ENCODE measurements around the gene YPEL1.

The YPEL1 gene

DNA sequence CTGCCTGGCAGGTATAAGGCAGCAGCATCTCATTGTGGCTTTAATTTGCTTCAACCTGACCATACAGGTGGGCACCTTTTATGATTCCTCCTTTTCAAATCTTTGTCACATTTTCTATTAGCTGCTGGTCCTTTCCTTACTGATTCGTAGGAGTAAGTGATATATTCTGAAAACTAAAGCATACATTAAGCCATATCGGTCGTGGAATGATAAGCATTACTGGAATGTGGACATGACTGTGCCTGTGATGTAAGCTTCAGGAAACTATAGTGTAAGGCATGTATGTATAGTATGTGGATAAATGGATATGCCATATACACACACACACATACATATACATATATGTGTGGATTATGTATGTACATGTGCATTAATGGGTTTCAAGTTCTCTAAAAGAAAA lies 20.8 kb downstream of the YPEL1 start:
- Histone ChIP-seq H3K4me2 (ENCODE audit: low read length) (no peak overlapping the region), H2BK120ac (ENCODE audit: insufficient read depth, low read length, poor library complexity) (no peak overlapping the region), H4K12ac (ENCODE audit: low read depth, low read length) (no peak overlapping the region), H2AFZ (ENCODE audit: insufficient read depth, low read length, poor library complexity) (no peak overlapping the region), H3K4me1 (ENCODE audit: control insufficient read depth in 1 of 2, insufficient read depth in 2 of 2, low read length in 2 of 2) (no peaks in the 10 kb centered on the region), H3K4me3 (ENCODE audit: low read depth, low read length) (no peak overlapping the region), H3K36me3 (ENCODE audit: control insufficient read depth in 1 of 2, insufficient read depth in 2 of 2, low read length in 2 of 2) (no peaks in the 10 kb centered on the region), H3K79me2 (ENCODE audit: control insufficient read depth, insufficient read depth, low read length, poor library complexity) (no peaks in the 10 kb centered on the region), H3K14ac (ENCODE audit: low read length) (no peak overlapping the region), H3K9ac (ENCODE audit: low read length) (no peak overlapping the region), H2BK5ac (ENCODE audit: low read depth, low read length, poor library complexity) (no peak overlapping the region), H2BK12ac (ENCODE audit: low read length) (no peak overlapping the region), H3K9me3 (ENCODE audit: insufficient read depth, low read depth, low read length) (peaks cover 2% of the 10 kb centered on the region), H3K18ac (ENCODE audit: low read length) (no peak overlapping the region), H3K4ac (ENCODE audit: low read depth, low read length) (no peak overlapping the region), H3K27ac (ENCODE audit: low read depth, low read length) (no peak overlapping the region), H4K91ac (ENCODE audit: low read depth, low read length) (no peak overlapping the region), H3K79me1 (ENCODE audit: low read length) (no peaks in the 10 kb centered on the region), H3K27me3 (ENCODE audit: insufficient read depth, low read length) (no peaks in the 10 kb centered on the region), H3K23ac (ENCODE audit: low read length) (no peak overlapping the region), H2AK5ac (ENCODE audit: low read length) (no peak overlapping the region), H4K8ac (ENCODE audit: low read depth, low read length) (no peak overlapping the region)
- DNase-seq = peak; percentile 20 to 66
- no CpG with 5 or more reads among the region's 3 CpGs for WGBS (ENCODE audit: extremely low coverage, insufficient coverage, insufficient read length)

DNA sequence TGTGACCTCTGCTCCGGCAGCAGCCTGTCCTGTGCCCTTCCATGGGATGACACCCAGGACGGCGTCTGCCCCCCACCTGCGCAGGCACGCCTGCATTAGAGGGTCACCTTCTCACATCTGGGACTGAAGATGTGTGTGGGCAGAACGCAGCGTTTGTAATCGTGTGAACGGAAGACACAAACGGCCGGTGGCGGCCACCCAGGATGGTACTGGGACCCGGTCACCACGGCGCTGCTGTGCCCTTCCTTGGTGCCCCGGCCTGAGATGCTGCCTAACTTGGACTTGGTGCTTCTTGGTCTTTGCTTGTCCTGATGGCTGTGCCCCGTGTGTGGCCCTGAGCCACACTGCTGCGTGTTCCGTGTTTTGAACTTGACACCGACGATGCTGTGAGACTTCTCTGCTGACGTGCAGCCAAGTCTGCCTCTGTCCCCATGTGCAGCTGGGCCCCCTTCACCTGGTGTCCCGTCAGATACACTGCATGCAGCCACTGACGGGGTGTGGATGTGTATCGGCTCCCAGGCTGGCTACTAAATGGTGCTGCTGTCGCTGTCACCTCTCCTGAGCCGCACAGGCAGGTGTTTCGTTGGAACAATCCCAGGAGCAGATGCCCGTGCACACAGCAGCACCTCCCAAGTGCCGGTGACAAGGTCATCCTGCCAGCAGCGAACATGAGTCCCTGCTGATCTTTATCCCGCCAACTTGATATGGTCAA lies 21.4 kb downstream of the YPEL1 start:
- Histone ChIP-seq H3K18ac (ENCODE audit: low read length) (no peak overlapping the region), H3K79me1 (ENCODE audit: low read length) (no peaks in the 10 kb centered on the region), H3K14ac (ENCODE audit: low read length) (no peak overlapping the region), H4K91ac (ENCODE audit: low read depth, low read length) (no peak overlapping the region), H3K79me2 (ENCODE audit: control insufficient read depth, insufficient read depth, low read length, poor library complexity) (no peaks in the 10 kb centered on the region), H2BK12ac (ENCODE audit: low read length) (no peak overlapping the region), H3K4me3 (ENCODE audit: low read depth, low read length) (peak overlapping the region; percentile 52), H3K4me1 (ENCODE audit: control insufficient read depth in 1 of 2, insufficient read depth in 2 of 2, low read length in 2 of 2) (no peaks in the 10 kb centered on the region), H2BK5ac (ENCODE audit: low read depth, low read length, poor library complexity) (no peak overlapping the region), H3K27me3 (ENCODE audit: insufficient read depth, low read length) (no peaks in the 10 kb centered on the region), H2AK5ac (ENCODE audit: low read length) (no peak overlapping the region), H3K36me3 (ENCODE audit: control insufficient read depth in 1 of 2, insufficient read depth in 2 of 2, low read length in 2 of 2) (no peaks in the 10 kb centered on the region), H3K4ac (ENCODE audit: low read depth, low read length) (no peak overlapping the region), H4K8ac (ENCODE audit: low read depth, low read length) (no peak overlapping the region), H3K9me3 (ENCODE audit: insufficient read depth, low read depth, low read length) (peaks cover 2% of the 10 kb centered on the region), H3K27ac (ENCODE audit: low read depth, low read length) (no peak overlapping the region), H4K12ac (ENCODE audit: low read depth, low read length) (no peak overlapping the region), H3K23ac (ENCODE audit: low read length) (no peak overlapping the region), H3K4me2 (ENCODE audit: low read length) (no peak overlapping the region), H2AFZ (ENCODE audit: insufficient read depth, low read length, poor library complexity) (no peak overlapping the region), H3K9ac (ENCODE audit: low read length) (no peak overlapping the region), H2BK120ac (ENCODE audit: insufficient read depth, low read length, poor library complexity) (no peak overlapping the region)
- no peak for DNase-seq
- WGBS (ENCODE audit: extremely low coverage, insufficient coverage, insufficient read length) = no CpG with 5 or more reads among the region's 32 CpGs

DNA sequence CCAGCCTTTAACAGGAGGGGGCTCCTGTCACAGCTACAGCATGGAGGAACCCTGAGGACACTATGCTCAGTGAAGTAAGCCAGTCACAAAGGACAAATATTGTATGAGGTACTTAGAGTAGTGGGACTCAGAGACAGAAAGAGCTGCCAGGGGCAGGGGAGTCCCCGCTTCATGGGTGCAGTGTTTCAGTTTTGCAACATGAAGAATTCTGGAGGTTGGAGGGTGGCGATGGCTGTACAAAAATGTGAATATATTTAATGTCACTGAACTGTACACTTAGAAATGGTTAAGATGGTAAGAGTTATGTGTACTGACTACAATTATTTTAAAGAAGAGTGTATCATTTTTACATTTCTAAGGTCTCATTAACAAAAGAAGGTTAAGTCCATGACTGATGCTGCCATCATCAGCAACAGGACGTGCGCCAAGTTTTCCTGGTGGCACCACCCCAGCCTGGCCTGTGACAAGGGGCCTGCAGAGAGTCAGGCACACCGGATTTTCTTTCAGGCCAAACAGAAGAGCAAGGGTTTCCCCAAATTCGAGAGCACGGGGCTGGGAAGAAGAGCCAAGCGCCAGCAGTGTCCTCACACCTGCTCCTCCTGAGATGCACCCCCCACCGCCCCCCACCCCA lies 22.1 kb downstream of the YPEL1 start:
- Histone ChIP-seq H3K23ac (ENCODE audit: low read length) (no peak overlapping the region), H3K4me2 (ENCODE audit: low read length) (no peak overlapping the region), H2AK5ac (ENCODE audit: low read length) (no peak overlapping the region), H3K79me2 (ENCODE audit: control insufficient read depth, insufficient read depth, low read length, poor library complexity) (no peaks in the 10 kb centered on the region), H2BK12ac (ENCODE audit: low read length) (no peak overlapping the region), H3K18ac (ENCODE audit: low read length) (no peak overlapping the region), H3K27ac (ENCODE audit: low read depth, low read length) (no peak overlapping the region), H3K4me1 (ENCODE audit: control insufficient read depth in 1 of 2, insufficient read depth in 2 of 2, low read length in 2 of 2) (no peaks in the 10 kb centered on the region), H2BK120ac (ENCODE audit: insufficient read depth, low read length, poor library complexity) (no peak overlapping the region), H3K27me3 (ENCODE audit: insufficient read depth, low read length) (no peaks in the 10 kb centered on the region), H3K9me3 (ENCODE audit: insufficient read depth, low read depth, low read length) (no peaks in the 10 kb centered on the region), H3K4ac (ENCODE audit: low read depth, low read length) (no peak overlapping the region), H2BK5ac (ENCODE audit: low read depth, low read length, poor library complexity) (no peak overlapping the region), H4K12ac (ENCODE audit: low read depth, low read length) (no peak overlapping the region), H3K9ac (ENCODE audit: low read length) (no peak overlapping the region), H3K79me1 (ENCODE audit: low read length) (no peaks in the 10 kb centered on the region), H3K36me3 (ENCODE audit: control insufficient read depth in 1 of 2, insufficient read depth in 2 of 2, low read length in 2 of 2) (no peaks in the 10 kb centered on the region), H2AFZ (ENCODE audit: insufficient read depth, low read length, poor library complexity) (no peak overlapping the region), H3K14ac (ENCODE audit: low read length) (no peak overlapping the region), H4K8ac (ENCODE audit: low read depth, low read length) (no peak overlapping the region), H4K91ac (ENCODE audit: low read depth, low read length) (no peak overlapping the region), H3K4me3 (ENCODE audit: low read depth, low read length) (no peak overlapping the region)
- no CpG with 5 or more reads among the region's 9 CpGs for WGBS (ENCODE audit: extremely low coverage, insufficient coverage, insufficient read length)
- no peak for DNase-seq

DNA sequence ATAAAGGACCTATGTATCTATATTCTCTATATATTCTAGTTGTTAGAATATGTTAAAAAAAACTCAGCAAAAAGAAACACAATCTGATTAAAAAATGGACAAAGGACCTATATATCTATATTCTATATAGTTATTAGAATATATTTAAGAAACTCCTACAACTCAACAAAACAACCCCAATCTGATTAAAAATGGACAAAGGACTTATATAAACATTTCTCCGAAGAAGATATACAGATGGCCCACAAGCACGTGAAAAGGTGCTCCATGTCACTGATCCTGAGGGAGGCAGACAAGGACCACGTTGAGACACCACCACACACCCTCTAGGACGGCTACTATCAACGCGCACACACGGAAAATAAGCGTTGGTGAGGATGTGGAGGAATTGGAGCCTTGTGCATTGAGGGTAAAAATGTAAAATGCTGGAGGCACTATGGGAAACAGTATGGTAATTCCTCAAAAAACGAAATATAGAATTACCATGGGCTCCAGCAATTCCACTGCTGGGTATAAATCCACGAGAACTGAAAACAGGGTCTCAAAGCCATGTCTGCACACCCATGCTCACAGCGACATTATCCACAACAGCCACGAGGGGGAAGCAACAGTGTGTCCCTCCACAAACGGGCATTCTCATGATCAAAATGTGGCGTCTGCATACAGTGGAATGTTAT lies 22.7 kb downstream of the YPEL1 start:
- Histone ChIP-seq H3K27me3 (ENCODE audit: insufficient read depth, low read length) (no peaks in the 10 kb centered on the region), H3K9me3 (ENCODE audit: insufficient read depth, low read depth, low read length) (no peaks in the 10 kb centered on the region)

More for the DNA sequence above, 22.7 kb downstream of the YPEL1 start:
- DNase-seq = peak; percentile 47 to 75
- Histone ChIP-seq H3K23ac (ENCODE audit: low read length) (no peak overlapping the region), H2BK12ac (ENCODE audit: low read length) (no peak overlapping the region), H3K79me1 (ENCODE audit: low read length) (no peaks in the 10 kb centered on the region), H3K18ac (ENCODE audit: low read length) (no peak overlapping the region), H4K8ac (ENCODE audit: low read depth, low read length) (no peak overlapping the region), H3K4ac (ENCODE audit: low read depth, low read length) (no peak overlapping the region), H3K4me2 (ENCODE audit: low read length) (no peak overlapping the region), H3K9ac (ENCODE audit: low read length) (no peak overlapping the region), H2BK120ac (ENCODE audit: insufficient read depth, low read length, poor library complexity) (no peak overlapping the region), H3K27ac (ENCODE audit: low read depth, low read length) (no peak overlapping the region), H3K79me2 (ENCODE audit: control insufficient read depth, insufficient read depth, low read length, poor library complexity) (no peaks in the 10 kb centered on the region), H3K14ac (ENCODE audit: low read length) (no peak overlapping the region), H3K36me3 (ENCODE audit: control insufficient read depth in 1 of 2, insufficient read depth in 2 of 2, low read length in 2 of 2) (no peaks in the 10 kb centered on the region), H2AFZ (ENCODE audit: insufficient read depth, low read length, poor library complexity) (no peak overlapping the region), H4K91ac (ENCODE audit: low read depth, low read length) (no peak overlapping the region), H3K4me3 (ENCODE audit: low read depth, low read length) (no peak overlapping the region), H4K12ac (ENCODE audit: low read depth, low read length) (no peak overlapping the region), H3K4me1 (ENCODE audit: control insufficient read depth in 1 of 2, insufficient read depth in 2 of 2, low read length in 2 of 2) (no peaks in the 10 kb centered on the region), H2AK5ac (ENCODE audit: low read length) (no peak overlapping the region), H2BK5ac (ENCODE audit: low read depth, low read length, poor library complexity) (no peak overlapping the region)
- no CpG with 5 or more reads among the region's 14 CpGs for WGBS (ENCODE audit: extremely low coverage, insufficient coverage, insufficient read length)
